ENCODE results near the gene SRP54.
"Not testable (repeated sequence)": the region's sequence is repeated elsewhere in the genome, so short reads cannot be mapped to it uniquely, and the experiment has no call there.

Gene SRP54

DNA sequence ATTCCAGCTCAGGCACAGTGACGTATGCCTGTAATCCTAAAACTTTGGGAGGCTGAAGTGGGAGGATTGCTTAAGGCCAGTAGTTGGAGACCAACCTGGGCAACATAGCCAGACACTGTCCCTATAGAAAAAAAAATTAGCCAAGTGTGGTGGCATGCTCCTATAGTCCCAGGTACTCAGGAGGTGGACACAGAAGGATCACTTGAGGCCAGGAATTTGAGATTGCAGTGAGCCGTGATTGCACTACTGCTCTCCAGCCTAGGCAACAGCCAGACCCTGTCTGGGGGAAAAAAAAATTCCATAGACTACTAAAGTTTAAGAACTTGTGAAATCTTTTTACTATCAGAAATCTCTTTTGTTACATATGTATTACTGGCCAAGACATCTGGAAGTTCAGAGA lies 69.8 kb downstream of the SRP54 start:
- TF ChIP-seq EZH2 (IDR thresholded peaks at IDR 0.05; ENCODE audit: borderline replicate concordance, low read length) = no peak
- TF ChIP-seq, protein P1, sequence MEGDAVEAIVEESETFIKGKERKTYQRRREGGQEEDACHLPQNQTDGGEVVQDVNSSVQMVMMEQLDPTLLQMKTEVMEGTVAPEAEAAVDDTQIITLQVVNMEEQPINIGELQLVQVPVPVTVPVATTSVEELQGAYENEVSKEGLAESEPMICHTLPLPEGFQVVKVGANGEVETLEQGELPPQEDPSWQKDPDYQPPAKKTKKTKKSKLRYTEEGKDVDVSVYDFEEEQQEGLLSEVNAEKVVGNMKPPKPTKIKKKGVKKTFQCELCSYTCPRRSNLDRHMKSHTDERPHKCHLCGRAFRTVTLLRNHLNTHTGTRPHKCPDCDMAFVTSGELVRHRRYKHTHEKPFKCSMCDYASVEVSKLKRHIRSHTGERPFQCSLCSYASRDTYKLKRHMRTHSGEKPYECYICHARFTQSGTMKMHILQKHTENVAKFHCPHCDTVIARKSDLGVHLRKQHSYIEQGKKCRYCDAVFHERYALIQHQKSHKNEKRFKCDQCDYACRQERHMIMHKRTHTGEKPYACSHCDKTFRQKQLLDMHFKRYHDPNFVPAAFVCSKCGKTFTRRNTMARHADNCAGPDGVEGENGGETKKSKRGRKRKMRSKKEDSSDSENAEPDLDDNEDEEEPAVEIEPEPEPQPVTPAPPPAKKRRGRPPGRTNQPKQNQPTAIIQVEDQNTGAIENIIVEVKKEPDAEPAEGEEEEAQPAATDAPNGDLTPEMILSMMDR (IDR thresholded peaks at IDR 0.05; ENCODE audit: low read length) = no peak
- Histone ChIP-seq H3K27me3 (ENCODE audit: insufficient read depth, low read length) (no peaks in the 10 kb centered on the region), H2AFZ (ENCODE audit: low read length) (no peak overlapping the region)

DNA sequence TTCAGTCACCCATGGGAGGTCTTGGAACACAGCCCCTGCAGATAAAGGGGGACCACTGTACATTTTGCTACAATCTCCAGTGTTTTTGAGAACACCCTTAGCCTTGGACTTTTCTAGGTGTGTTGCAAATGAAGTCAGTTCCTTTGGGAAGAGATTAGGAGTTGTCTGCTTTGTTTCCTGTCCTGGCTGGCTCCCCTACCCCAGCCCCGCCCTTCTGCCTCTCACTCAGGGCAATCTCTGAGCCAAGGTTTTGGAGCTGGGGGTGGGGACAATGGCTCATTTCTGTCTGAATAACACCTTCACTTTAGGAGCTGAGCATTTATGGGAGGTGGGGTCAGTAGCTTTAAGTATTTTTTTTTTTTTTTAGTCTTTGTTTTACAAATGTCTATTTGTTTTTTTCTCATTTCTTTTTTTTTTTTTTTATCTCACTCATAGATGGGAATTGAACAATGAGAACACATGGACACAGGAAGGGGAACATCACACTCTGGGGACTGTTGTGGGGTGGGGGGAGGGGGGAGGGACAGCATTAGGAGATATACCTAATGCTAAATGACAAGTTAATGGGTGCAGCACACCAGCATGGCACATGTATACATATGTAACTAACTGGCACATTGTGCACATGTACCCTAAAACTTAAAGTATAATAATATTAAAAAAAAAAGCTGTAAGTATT lies 78.5 kb downstream of the SRP54 start:
- not testable (repeated sequence) for H3K4me2 ChIP-seq (ENCODE audit: low read length); H3K27me3 ChIP-seq (ENCODE audit: insufficient read depth, low read length); H3K27ac ChIP-seq (ENCODE audit: low read depth, low read length, poor library complexity, severe bottlenecking); H3K9me2 ChIP-seq (ENCODE audit: low read depth, low read length); H3K4me3 ChIP-seq (ENCODE audit: low read depth, low read length, poor library complexity, severe bottlenecking); H3K9me3 ChIP-seq (ENCODE audit: low read length); H3K4me1 ChIP-seq (ENCODE audit: insufficient read depth, low read length, severe bottlenecking); H3F3A ChIP-seq (ENCODE audit: insufficient read depth, low read length); H3K36me3 ChIP-seq (ENCODE audit: insufficient read depth, low read length); H2AFZ ChIP-seq (ENCODE audit: low read length); H3K79me2 ChIP-seq (ENCODE audit: insufficient read depth, low read length); H4K20me1 ChIP-seq (ENCODE audit: insufficient read depth, low read length); H3K9ac ChIP-seq (ENCODE audit: low read length)

More for the DNA sequence above, 69.8 kb downstream of the SRP54 start:
- no peaks in the 10 kb centered on the region for H3F3A ChIP-seq (ENCODE audit: insufficient read depth, low read length)
- H3K79me2 ChIP-seq (ENCODE audit: insufficient read depth, low read length) = no peaks in the 10 kb centered on the region
- H3K9me2 ChIP-seq (ENCODE audit: low read depth, low read length) = no peaks in the 10 kb centered on the region
- no peak overlapping the region for H3K4me2 ChIP-seq (ENCODE audit: low read length)
- H3K9ac ChIP-seq (ENCODE audit: low read length) = no peak overlapping the region
- no peaks in the 10 kb centered on the region for H3K36me3 ChIP-seq (ENCODE audit: insufficient read depth, low read length)
- no peaks in the 10 kb centered on the region for H3K9me3 ChIP-seq (ENCODE audit: low read length)
- no peak overlapping the region for H3K27ac ChIP-seq (ENCODE audit: low read depth, low read length, poor library complexity, severe bottlenecking)
- H4K20me1 ChIP-seq (ENCODE audit: insufficient read depth, low read length) = no peaks in the 10 kb centered on the region
- peaks cover 2% of the 10 kb centered on the region for H3K4me1 ChIP-seq (ENCODE audit: insufficient read depth, low read length, severe bottlenecking)
- H3K4me3 ChIP-seq (ENCODE audit: low read depth, low read length, poor library complexity, severe bottlenecking) = no peak overlapping the region

DNA sequence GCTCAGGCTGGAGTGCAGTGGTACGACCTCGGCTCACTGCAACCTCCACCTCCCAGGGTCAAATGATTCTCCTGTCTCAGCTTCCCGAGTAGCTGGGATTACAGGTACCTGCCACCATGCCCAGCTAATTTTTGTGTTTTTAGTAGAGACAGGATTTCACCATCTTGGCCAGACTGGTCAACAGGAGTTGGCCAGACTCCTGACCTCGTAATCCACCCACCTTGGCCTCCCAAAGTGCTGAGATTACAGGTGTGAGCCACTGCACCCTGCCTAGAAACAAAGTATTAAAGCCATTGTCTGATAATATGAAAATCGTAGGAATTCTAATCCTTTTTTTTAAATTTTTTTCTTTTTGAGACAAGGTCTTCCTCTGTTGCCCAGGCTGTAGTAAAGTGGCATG lies 82.9 kb downstream of the SRP54 start:
- H3K4me1 ChIP-seq (ENCODE audit: insufficient read depth, low read length, severe bottlenecking); H3K27ac ChIP-seq (ENCODE audit: low read depth, low read length, poor library complexity, severe bottlenecking); H3K27me3 ChIP-seq (ENCODE audit: insufficient read depth, low read length); H3K9me2 ChIP-seq (ENCODE audit: low read depth, low read length); H3K4me2 ChIP-seq (ENCODE audit: low read length); H3K36me3 ChIP-seq (ENCODE audit: insufficient read depth, low read length); H3K9me3 ChIP-seq (ENCODE audit: low read length); H4K20me1 ChIP-seq (ENCODE audit: insufficient read depth, low read length); H3K4me3 ChIP-seq (ENCODE audit: low read depth, low read length, poor library complexity, severe bottlenecking); H3F3A ChIP-seq (ENCODE audit: insufficient read depth, low read length); H3K79me2 ChIP-seq (ENCODE audit: insufficient read depth, low read length); H3K9ac ChIP-seq (ENCODE audit: low read length); H2AFZ ChIP-seq (ENCODE audit: low read length): not testable (repeated sequence)

DNA sequence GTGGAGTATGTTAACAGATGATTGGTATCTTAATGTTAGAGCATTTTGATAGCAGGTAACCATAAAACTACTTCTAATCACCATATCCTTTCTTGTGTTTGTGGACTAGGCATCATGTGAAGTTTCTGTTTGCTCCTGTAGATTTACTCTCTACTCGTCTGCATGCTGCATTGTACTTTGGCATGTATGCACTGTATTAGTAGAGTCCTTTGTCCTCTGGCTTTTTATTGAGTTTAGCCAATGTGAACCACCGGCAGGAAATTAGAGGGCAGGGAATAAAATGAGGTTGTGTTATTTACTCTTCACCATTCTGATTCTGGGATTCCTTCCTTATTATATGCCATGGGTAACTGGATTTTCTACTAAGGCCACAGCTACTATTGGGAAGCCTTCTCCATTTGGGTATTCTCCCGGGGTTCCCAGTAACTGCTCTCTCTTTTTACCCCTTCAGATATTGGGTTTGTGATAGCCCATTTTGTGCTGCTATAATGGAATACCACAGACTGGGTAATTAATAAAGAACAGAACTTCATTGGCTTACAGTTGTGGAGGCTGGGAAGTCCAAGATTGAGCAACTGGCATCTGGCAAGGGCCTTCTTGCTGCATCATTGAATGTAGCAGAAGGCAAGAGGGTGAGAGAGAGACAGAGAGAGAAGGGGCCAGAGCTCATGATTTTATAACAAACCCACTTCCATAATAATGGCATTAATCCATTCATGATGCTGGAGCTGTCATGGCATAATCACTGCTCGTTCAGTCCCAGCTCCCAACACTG lies 85.6 kb downstream of the SRP54 start:
- no peaks in the 10 kb centered on the region for H3F3A ChIP-seq (ENCODE audit: insufficient read depth, low read length)
- H3K9ac ChIP-seq (ENCODE audit: low read length) = no peak overlapping the region
- no peak overlapping the region for H3K4me2 ChIP-seq (ENCODE audit: low read length)
- H3K4me1 ChIP-seq (ENCODE audit: insufficient read depth, low read length, severe bottlenecking) = no peaks in the 10 kb centered on the region
- no peaks in the 10 kb centered on the region for H3K9me2 ChIP-seq (ENCODE audit: low read depth, low read length)
- no peak overlapping the region for H3K27ac ChIP-seq (ENCODE audit: low read depth, low read length, poor library complexity, severe bottlenecking)
- no peak overlapping the region for H2AFZ ChIP-seq (ENCODE audit: low read length)
- H3K36me3 ChIP-seq (ENCODE audit: insufficient read depth, low read length) = peaks cover 9% of the 10 kb centered on the region
- TF ChIP-seq EZH2 (IDR thresholded peaks at IDR 0.05; ENCODE audit: borderline replicate concordance, low read length) = no peak
- TF ChIP-seq, protein P1 (IDR thresholded peaks at IDR 0.05; ENCODE audit: low read length) = no peak
- H3K79me2 ChIP-seq (ENCODE audit: insufficient read depth, low read length) = no peaks in the 10 kb centered on the region
- no peaks in the 10 kb centered on the region for H4K20me1 ChIP-seq (ENCODE audit: insufficient read depth, low read length)
- H3K4me3 ChIP-seq (ENCODE audit: low read depth, low read length, poor library complexity, severe bottlenecking) = no peak overlapping the region
- H3K27me3 ChIP-seq (ENCODE audit: insufficient read depth, low read length) = no peaks in the 10 kb centered on the region
- H3K9me3 ChIP-seq (ENCODE audit: low read length) = no peaks in the 10 kb centered on the region
